GM18508 (cell line): Measurements from ENCODE around the gene PASK.

Source experiments
- ATAC-seq: cut with Tn5 transposase; IDR thresholded peaks from one replicate; pipeline ENCODE4 v1.9.1; 2021; ENCODE audit warnings: moderate number of reproducible peaks; ENCODE audit not compliant: insufficient read depth, unreplicated experiment

The PASK gene

GRCh38 chr2:241149925-241150659 lies 820 bp upstream of the PASK start, which contains the start of gene PPP1R7:
Gene PPP1R7, plus strand, starts transcription at chr2:241150467. Its CDS starts 29 bp downstream, at chr2:241150496.
- peak; percentile 38 for ATAC-seq

- peak; percentile 2 for ATAC-seq
Measured at GRCh38 chr2:241149675-241149924, 328 bp upstream of the PASK start.

DNA sequence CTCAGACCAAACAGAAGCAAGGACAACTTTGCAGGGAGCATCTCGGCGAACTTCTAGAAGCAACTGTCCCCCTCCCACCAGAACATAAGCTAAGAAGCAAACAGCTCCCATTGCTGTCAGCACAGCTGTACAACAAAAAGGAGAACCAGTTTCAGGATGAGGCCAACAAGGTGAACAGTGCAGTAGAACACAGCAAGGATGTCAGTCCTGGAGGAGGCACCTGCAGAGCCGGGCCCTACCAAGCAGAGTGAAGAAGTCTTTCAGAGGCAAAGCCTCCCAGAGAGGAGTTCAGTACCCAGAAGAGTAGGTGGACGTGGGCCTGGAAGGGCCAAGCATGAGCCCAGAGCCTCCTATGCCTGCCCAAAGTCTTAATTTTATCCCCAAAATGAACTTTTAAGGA lies 1.0 kb downstream of the PASK start:
- ATAC-seq, result no peak

GRCh38 chr2:241147336-241147735 lies 1.9 kb downstream of the PASK start:
- no peak for ATAC-seq

- no peak for ATAC-seq
Measured at GRCh38 chr2:241146286-241146685, 3.0 kb downstream of the PASK start.

GRCh38 chr2:241142593-241142992 lies 6.7 kb downstream of the PASK start:
- ATAC-seq, result no peak

GRCh38 chr2:241142063-241142462 lies 7.2 kb downstream of the PASK start:
- ATAC-seq, result no peak

DNA sequence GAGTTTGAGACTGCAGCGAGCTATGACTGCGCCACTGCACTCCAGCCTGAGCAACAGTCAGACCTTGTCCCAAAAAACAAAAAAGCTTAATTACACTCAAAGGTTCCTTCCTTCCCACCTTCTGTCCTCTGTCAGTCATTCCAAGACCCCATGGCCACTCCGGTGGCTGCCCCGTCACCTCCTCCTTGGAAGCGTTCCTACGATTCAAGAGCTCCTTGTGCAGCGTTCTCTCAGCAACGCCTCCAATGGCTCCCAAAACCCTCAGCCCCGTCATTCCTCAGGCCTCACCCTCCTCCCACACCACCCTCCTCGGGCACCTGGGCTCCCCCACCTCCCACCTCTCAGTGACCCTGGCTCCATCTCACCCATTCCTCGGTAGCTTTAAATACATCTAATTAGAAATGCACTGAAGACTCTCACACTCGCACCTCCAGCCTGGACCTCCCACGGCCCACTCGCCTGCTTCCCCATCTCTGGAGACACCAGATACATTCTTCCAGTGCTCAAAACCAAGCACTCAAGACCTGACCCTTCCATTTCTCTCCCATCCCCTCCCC lies 8.0 kb downstream of the PASK start:
- ATAC-seq, result no peak

DNA sequence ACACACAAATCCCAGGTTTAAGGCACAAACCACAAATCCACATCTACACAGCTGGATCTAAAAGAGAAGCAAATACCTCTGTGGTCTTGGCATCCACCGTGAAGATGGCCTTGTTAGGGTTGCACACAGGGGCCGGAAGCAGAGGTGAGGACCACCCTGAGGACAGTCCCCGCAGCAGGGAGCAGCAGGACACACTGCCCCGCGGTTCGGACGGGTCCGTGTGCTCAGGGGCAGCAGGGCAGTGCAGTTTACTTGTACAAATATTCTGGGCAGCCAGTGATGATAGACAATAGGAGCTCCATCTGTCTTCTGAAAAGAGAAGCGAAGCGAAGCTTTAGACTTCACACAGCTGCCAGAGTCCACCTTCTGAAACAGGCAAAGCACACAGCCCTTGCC lies 8.8 kb downstream of the PASK start:
- no peak for ATAC-seq

DNA sequence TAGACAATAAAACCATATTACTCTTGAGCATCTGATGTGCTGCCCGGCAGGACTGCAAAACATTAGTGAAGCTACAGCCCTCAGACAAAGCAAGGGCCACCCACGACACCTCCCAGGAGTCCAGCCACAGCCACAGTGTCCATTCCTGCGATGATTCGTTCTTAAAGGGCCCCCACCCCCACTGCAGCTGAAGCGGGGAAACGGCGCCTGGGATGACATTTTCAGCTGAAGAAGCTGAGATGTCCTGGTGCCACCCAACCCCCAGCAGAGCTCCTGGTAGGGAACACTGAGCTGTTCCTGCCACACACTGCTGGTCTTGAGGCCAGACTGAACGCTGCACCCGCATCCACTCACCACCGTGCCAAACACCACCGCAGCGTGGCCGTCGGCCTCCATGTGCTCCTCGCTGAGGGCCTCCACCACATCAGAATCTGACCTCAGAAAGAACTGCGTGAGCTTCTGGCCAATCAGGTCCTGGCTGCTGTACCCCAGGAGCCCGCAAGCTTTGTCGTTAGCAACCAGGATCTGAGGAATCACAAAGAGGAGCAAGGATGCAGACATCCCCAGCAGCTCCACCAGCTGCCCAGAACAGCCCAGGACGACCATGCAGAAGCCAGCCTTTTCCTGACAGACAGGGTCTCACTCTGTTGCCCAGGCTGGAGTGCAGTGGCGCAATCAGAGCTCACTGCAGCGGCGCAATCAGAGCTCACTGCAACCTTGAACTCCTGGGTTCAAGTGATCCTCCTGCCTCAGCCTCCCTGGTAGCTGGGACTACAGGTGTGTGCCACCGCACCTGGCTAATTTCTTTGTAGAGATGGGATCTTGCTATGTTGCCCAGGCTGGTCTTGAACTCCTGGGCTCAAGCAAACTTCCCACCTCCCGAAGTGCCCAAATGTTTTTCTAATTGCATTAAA lies 9.5 kb downstream of the PASK start:
- no peak for ATAC-seq

GRCh38 chr2:241138471-241138870 lies 10.8 kb downstream of the PASK start:
- no peak for ATAC-seq

- no peak for ATAC-seq
Measured at GRCh38 chr2:241137276-241138190, 11.7 kb downstream of the PASK start.

- no peak for ATAC-seq
Measured at GRCh38 chr2:241136661-241137260, 12.5 kb downstream of the PASK start.

- no peak for ATAC-seq
Measured at GRCh38 chr2:241136191-241136590, 13.1 kb downstream of the PASK start.

- ATAC-seq, result no peak
Measured at GRCh38 chr2:241135737-241136136, 13.5 kb downstream of the PASK start.

GRCh38 chr2:241134711-241135110 lies 14.6 kb downstream of the PASK start:
- no peak for ATAC-seq

- ATAC-seq, result no peak
Measured at GRCh38 chr2:241133436-241133820, 15.8 kb downstream of the PASK start.

- no peak for ATAC-seq
Measured at GRCh38 chr2:241132538-241133435, 16.5 kb downstream of the PASK start.

DNA sequence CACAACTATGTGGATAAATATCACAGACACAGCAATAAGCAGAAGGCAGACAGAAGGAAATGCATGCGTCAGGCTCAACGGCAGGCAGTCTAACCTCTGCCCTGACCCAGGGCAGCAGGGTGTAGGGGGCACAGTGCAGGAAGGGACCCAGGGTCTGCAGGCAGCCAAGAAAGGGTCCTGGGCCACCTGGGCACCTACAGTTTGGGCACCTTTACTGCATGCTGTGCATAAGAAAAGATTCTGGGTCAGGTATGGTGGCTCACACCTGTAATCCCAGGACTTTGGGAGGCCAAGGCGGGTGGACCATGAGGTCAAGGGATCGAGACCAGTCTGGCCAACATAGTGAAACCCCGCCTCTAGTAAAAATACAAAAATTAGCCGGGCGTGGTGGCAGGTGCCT lies 17.7 kb downstream of the PASK start:
- no peak for ATAC-seq
